Suppressor macrophage (primary cell): ENCODE measurements around the gene CTXN3.
A peak's percentile ranks its signal among the peaks of the same experiment; 100 is the strongest.

Experiments
- DNase-seq, 4 experiments: peaks; one replicate each; pipeline ENCODE4 v3.0.0-alpha.2; 2020 to 2022
- total RNA-seq, 17 experiments: gene quantifications; one replicate each; lab custom pipeline; 2026; ENCODE audit warnings: mixed read lengths in 6 of 17, inconsistent platforms in 3 of 17; lab: John Stamatoyannopoulos, UW

CTXN3 gene
- 0 to 0.33 (median 0) reads per million in 17 experiments for total RNA-seq

GRCh38 chr5:127649018-127649439, at the start of gene CTXN3:
TSS of gene CTXN3 (plus strand) at chr5:127649082. CDS start at chr5:127657522, 8,440 bp downstream.
- no peak for DNase-seq

- DNase-seq, result no peak
These were observed 49.6 kb upstream of the CTXN3 start for GRCh38 chr5:127599320-127599719.

- no peak for DNase-seq
These were observed 49.0 kb upstream of the CTXN3 start for GRCh38 chr5:127599847-127600246.

- DNase-seq, result no peak
These were observed 47.8 kb upstream of the CTXN3 start for GRCh38 chr5:127601111-127601510.

- no peak for DNase-seq
These were observed 47.3 kb upstream of the CTXN3 start for GRCh38 chr5:127601601-127602000.

- DNase-seq, result no peak
These were observed 46.4 kb upstream of the CTXN3 start for GRCh38 chr5:127602481-127602880.

- no peak for DNase-seq
These were observed 45.7 kb upstream of the CTXN3 start for GRCh38 chr5:127602896-127603844.

- DNase-seq, result no peak
These were observed 40.7 kb upstream of the CTXN3 start for GRCh38 chr5:127608077-127608660.

- DNase-seq, result no peak
These were observed 39.9 kb upstream of the CTXN3 start for GRCh38 chr5:127609011-127609410.

GRCh38 chr5:127609957-127610356, 38.9 kb upstream of the CTXN3 start:
- DNase-seq, result no peak

GRCh38 chr5:127612441-127613141, 36.3 kb upstream of the CTXN3 start:
- no peak for DNase-seq

- no peak for DNase-seq
These were observed 33.0 kb upstream of the CTXN3 start for GRCh38 chr5:127615916-127616315.

- DNase-seq, result no peak
These were observed 28.9 kb upstream of the CTXN3 start for GRCh38 chr5:127619908-127620479.

GRCh38 chr5:127621601-127622325, 27.1 kb upstream of the CTXN3 start:
- no peak for DNase-seq

GRCh38 chr5:127634007-127634406, 14.9 kb upstream of the CTXN3 start:
- DNase-seq, result peak in 1 of 4 experiments; percentile 8

- DNase-seq, result peak in 2 of 4 experiments; percentile 18 to 30
These were observed 9.1 kb upstream of the CTXN3 start for GRCh38 chr5:127639828-127640227.

- no peak for DNase-seq
These were observed 5.9 kb upstream of the CTXN3 start for GRCh38 chr5:127642949-127643348.

- DNase-seq, result no peak
These were observed 5.3 kb upstream of the CTXN3 start for GRCh38 chr5:127643607-127644006.

- DNase-seq, result no peak
These were observed 3.6 kb upstream of the CTXN3 start for GRCh38 chr5:127645300-127645726.

GRCh38 chr5:127647361-127647958, 1.4 kb upstream of the CTXN3 start:
- DNase-seq, result no peak

- no peak for DNase-seq
These were observed 1.1 kb downstream of the CTXN3 start for GRCh38 chr5:127650022-127650421.

GRCh38 chr5:127650649-127651048, 1.8 kb downstream of the CTXN3 start:
- no peak for DNase-seq
